Suprapubic skin (tissue), 4 donors: ENCODE measurements around the gene GAS2L2. TPM values are rescaled to one million over a fixed set of nuclear protein-coding genes. Genes with fewer than 3 reads are reported as not detected.

Source experiments
- DNase-seq, 2 donors: peaks; one replicate each; pipeline ENCODE4 v3.0.0-alpha.2; 2019; ENCODE audit warnings: low spot score in 2 of 2
- H3K27ac ChIP-seq: fragments of 200-600 bp; sonication (generic); one replicate; pipeline ENCODE4 v1.5.1; 2019
- H3K27me3 ChIP-seq: fragments of 200-600 bp; sonication (generic); one replicate; pipeline ENCODE4 v1.5.1; 2019
- H3K36me3 ChIP-seq: fragments of 200-600 bp; sonication (generic); one replicate; pipeline ENCODE4 v1.5.1; 2019
- H3K4me1 ChIP-seq: fragments of 200-600 bp; sonication (generic); one replicate; pipeline ENCODE4 v1.5.1; 2019
- H3K4me3 ChIP-seq: fragments of 200-600 bp; sonication (generic); one replicate; pipeline ENCODE4 v1.5.1; 2019; ENCODE audit warnings: mild to moderate bottlenecking
- H3K9me3 ChIP-seq: fragments of 200-600 bp; sonication (generic); one replicate; pipeline ENCODE4 v1.5.1; 2019
- CTCF ChIP-seq, 2 donors: fragments of 200-600 bp in 1 of 2; fragments of 450-650 bp in 1 of 2; sonication (generic) in 1 of 2; IDR thresholded peaks; one replicate each; pipeline ENCODE4 v1.5.1; 2016 to 2019; ENCODE audit warnings: antibody characterized with exemption in 2 of 2, mild to moderate bottlenecking in 1 of 2, moderate library complexity in 1 of 2
- EP300 ChIP-seq: sonication (generic); formaldehyde crosslinking; IDR thresholded peaks from one replicate; pipeline ENCODE4 v1.6.1; 2017; ENCODE audit warnings: antibody characterized with exemption
- POLR2A ChIP-seq, 2 donors: fragments of 450-650 bp; IDR thresholded peaks; one replicate each; pipeline ENCODE4 v1.6.1; 2017; ENCODE audit warnings: antibody characterized with exemption in 2 of 2, mild to moderate bottlenecking in 2 of 2, moderate library complexity in 2 of 2
- POLR2AphosphoS5 ChIP-seq, 3 donors: sonication (generic); formaldehyde crosslinking; IDR thresholded peaks; one replicate each; pipeline ENCODE4 v1.6.1; 2017; ENCODE audit warnings: antibody characterized with exemption in 3 of 3
- WGBS: methylation state at CpG from one replicate; pipeline ENCODE4 v1.1.5; 2018; 5-methylcytosine and 5-hydroxymethylcytosine counted together
- total RNA-seq, 4 donors: library from RNA; depleted of rRNA; stranded (reverse); fragments of >200 nt; gene quantifications; one replicate each; pipeline ENCODE4 v1.1.0, GENCODE V29; 2016

The GAS2L2 gene
- total RNA-seq, 4 donors from 2014 or later, result 0.24 to 0.49 TPM; not detected in 2

- Histone ChIP-seq H3K27ac (no peak overlapping the region), H3K4me1 (peaks cover 21% of the 10 kb centered on the region), H3K36me3 (peaks cover 4% of the 10 kb centered on the region), H3K9me3 (no peaks in the 10 kb centered on the region), H3K27me3 (no peaks in the 10 kb centered on the region), H3K4me3 (no peak overlapping the region)
- TF ChIP-seq POLR2AphosphoS5 (IDR thresholded peaks at IDR 0.05) (no peak), POLR2A (IDR thresholded peaks at IDR 0.05) (no peak), CTCF (IDR thresholded peaks at IDR 0.05) (no peak), EP300 (no peak)
- DNase-seq, result no peak
- 89% methylated on average over 16 of the region's 16 CpGs for WGBS
Measured at GRCh38 chr17:35778641-35779196, 25.7 kb upstream of the GAS2L2 start.

DNA sequence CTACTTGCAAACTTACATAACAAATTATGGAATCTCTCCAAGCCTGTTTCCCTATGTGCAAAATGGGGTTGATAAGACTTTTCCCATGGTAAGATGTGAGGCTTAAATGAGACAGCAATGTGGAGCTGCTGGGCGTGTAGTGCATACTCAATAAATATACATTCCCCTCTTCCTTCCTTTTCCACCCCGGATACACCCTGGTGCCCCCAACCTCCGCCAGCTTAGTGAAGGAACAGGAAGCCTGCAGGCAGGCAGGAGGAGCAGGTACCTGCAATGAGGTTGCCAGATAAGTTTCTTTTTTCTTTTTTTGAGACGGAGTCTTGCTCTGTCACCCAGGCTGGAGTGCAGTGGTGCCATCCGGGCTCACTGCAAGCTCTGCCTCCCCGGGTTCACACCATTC, 22.5 kb upstream of the GAS2L2 start:
- Histone ChIP-seq H3K27ac (no peak overlapping the region), H3K36me3 (peaks cover 4% of the 10 kb centered on the region), H3K4me3 (no peak overlapping the region), H3K27me3 (no peaks in the 10 kb centered on the region), H3K9me3 (no peaks in the 10 kb centered on the region), H3K4me1 (peaks cover 11% of the 10 kb centered on the region)
- TF ChIP-seq CTCF (IDR thresholded peaks at IDR 0.05) (no peak), POLR2A (IDR thresholded peaks at IDR 0.05) (no peak), POLR2AphosphoS5 (IDR thresholded peaks at IDR 0.05) (no peak), EP300 (no peak)
- DNase-seq, result no peak
- WGBS, result 54% methylated on average over 6 of the region's 6 CpGs

- DNase-seq, result no peak
- Histone ChIP-seq H3K27ac (no peak overlapping the region), H3K9me3 (no peaks in the 10 kb centered on the region), H3K27me3 (no peaks in the 10 kb centered on the region), H3K36me3 (peaks cover 4% of the 10 kb centered on the region), H3K4me3 (no peak overlapping the region), H3K4me1 (peaks cover 11% of the 10 kb centered on the region)
- no peak for TF ChIP-seq EP300
- no peak for TF ChIP-seq CTCF (IDR thresholded peaks at IDR 0.05)
- no peak for TF ChIP-seq POLR2AphosphoS5 (IDR thresholded peaks at IDR 0.05)
- TF ChIP-seq POLR2A (IDR thresholded peaks at IDR 0.05), result no peak
- 73% methylated on average over 5 of the region's 5 CpGs for WGBS
Measured at GRCh38 chr17:35775039-35775438, 22.0 kb upstream of the GAS2L2 start.

DNA sequence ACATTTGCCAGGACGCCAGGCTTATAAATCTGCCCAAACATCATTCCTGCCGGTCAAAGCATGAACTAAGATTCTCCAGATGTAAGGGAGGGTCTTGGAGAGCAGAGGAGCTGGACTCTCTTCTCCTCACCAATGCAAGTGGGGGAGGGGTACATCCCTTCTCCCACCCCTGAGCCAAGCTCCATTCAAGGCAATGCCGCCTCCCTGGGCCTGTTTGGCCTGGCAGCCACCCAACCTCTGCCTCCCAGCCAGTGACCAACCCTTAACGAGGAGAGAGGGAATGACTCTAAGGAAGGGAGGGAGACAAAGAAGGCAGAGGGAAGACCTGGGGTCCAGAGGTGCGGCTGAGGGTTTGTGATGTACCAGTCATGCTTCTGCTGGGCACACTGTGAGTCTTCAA, 21.5 kb upstream of the GAS2L2 start:
- Histone ChIP-seq H3K36me3 (peaks cover 4% of the 10 kb centered on the region), H3K27me3 (no peaks in the 10 kb centered on the region), H3K27ac (no peak overlapping the region), H3K4me1 (peaks cover 11% of the 10 kb centered on the region), H3K4me3 (no peak overlapping the region), H3K9me3 (no peaks in the 10 kb centered on the region)
- DNase-seq, result no peak
- TF ChIP-seq POLR2A (IDR thresholded peaks at IDR 0.05) (no peak), CTCF (IDR thresholded peaks at IDR 0.05) (no peak), POLR2AphosphoS5 (IDR thresholded peaks at IDR 0.05) (no peak), EP300 (no peak)
- WGBS, result 50% methylated on average over 5 of the region's 5 CpGs

- no peak overlapping the region for H3K4me3 ChIP-seq
- no peaks in the 10 kb centered on the region for H3K27me3 ChIP-seq
- H3K36me3 ChIP-seq, result peaks cover 2% of the 10 kb centered on the region
- H3K9me3 ChIP-seq, result no peaks in the 10 kb centered on the region
- 52% methylated on average over 7 of the region's 10 CpGs for WGBS
- TF ChIP-seq POLR2A (IDR thresholded peaks at IDR 0.05) (no peak), CTCF (IDR thresholded peaks at IDR 0.05) (no peak), EP300 (no peak)
- no peak for DNase-seq
- peaks cover 11% of the 10 kb centered on the region for H3K4me1 ChIP-seq
- no peak overlapping the region for H3K27ac ChIP-seq
Measured at GRCh38 chr17:35773679-35774425, 20.8 kb upstream of the GAS2L2 start.
